Trophoblast cell (in vitro differentiated cells and primary cell): Measurements from ENCODE around the gene F11R.
"Not testable (repeated sequence)": the region's sequence is repeated elsewhere in the genome, so short reads cannot be mapped to it uniquely, and the experiment has no call there.

Experiments
- DNase-seq, 2 donors: peaks; one replicate each; pipeline ENCODE4 v3.0.0-alpha.2; 2016
- H2AFZ ChIP-seq: 2 replicates; pipeline ENCODE4 v1.6.1; 2013; ENCODE audit warnings: low read length, moderate library complexity, mild to moderate bottlenecking; ENCODE audit not compliant: insufficient read depth, poor library complexity
- H2AK5ac ChIP-seq: 2 replicates; pipeline ENCODE4 v1.6.1; 2013; ENCODE audit warnings: mild to moderate bottlenecking, low read length
- H2BK120ac ChIP-seq: 2 replicates; pipeline ENCODE4 v1.6.1; 2013; ENCODE audit warnings: low read length, mild to moderate bottlenecking, moderate library complexity; ENCODE audit not compliant: insufficient read depth, poor library complexity
- H2BK12ac ChIP-seq: 2 replicates; pipeline ENCODE4 v1.6.1; 2013; ENCODE audit warnings: mild to moderate bottlenecking, low read length, moderate library complexity
- H2BK5ac ChIP-seq: 2 replicates; pipeline ENCODE4 v1.6.1; 2013; ENCODE audit warnings: low read length, low read depth, moderate library complexity, mild to moderate bottlenecking; ENCODE audit not compliant: poor library complexity
- H3K14ac ChIP-seq: 2 replicates; pipeline ENCODE4 v1.6.1; 2013; ENCODE audit warnings: mild to moderate bottlenecking, low read length
- H3K18ac ChIP-seq: 2 replicates; pipeline ENCODE4 v1.6.1; 2013; ENCODE audit warnings: mild to moderate bottlenecking, low read length
- H3K23ac ChIP-seq: 2 replicates; pipeline ENCODE4 v1.6.1; 2013; ENCODE audit warnings: low read length
- H3K27ac ChIP-seq: 2 replicates; pipeline ENCODE4 v1.5.1; 2013; ENCODE audit warnings: low read depth, mild to moderate bottlenecking, inconsistent platforms, low read length, moderate library complexity
- H3K27me3 ChIP-seq: 2 replicates; pipeline ENCODE4 v1.6.1; 2013; ENCODE audit warnings: inconsistent platforms, mild to moderate bottlenecking, low read length, moderate library complexity; ENCODE audit not compliant: insufficient read depth
- H3K36me3 ChIP-seq, 2 experiments: 1 replicate in 1 of 2; 2 replicates in 1 of 2; pipeline ENCODE4 v1.6.1; 2013; ENCODE audit warnings: low read length in 2 of 2, mild to moderate bottlenecking in 2 of 2, moderate library complexity in 1 of 2; ENCODE audit not compliant: insufficient read depth in 2 of 2, control insufficient read depth in 1 of 2
- H3K4ac ChIP-seq: 2 replicates; pipeline ENCODE4 v1.6.1; 2013; ENCODE audit warnings: low read depth, mild to moderate bottlenecking, low read length, moderate library complexity
- H3K4me1 ChIP-seq, 2 experiments: 1 replicate in 1 of 2; 2 replicates in 1 of 2; pipeline ENCODE4 v1.6.1; 2013; ENCODE audit warnings: low read length in 2 of 2, mild to moderate bottlenecking in 2 of 2, moderate library complexity in 1 of 2; ENCODE audit not compliant: insufficient read depth in 2 of 2, control insufficient read depth in 1 of 2
- H3K4me2 ChIP-seq: 2 replicates; pipeline ENCODE4 v1.6.1; 2013; ENCODE audit warnings: inconsistent platforms, mild to moderate bottlenecking, low read length, moderate library complexity
- H3K4me3 ChIP-seq: 2 replicates; pipeline ENCODE4 v1.5.1; 2013; ENCODE audit warnings: mild to moderate bottlenecking, low read depth, low read length, inconsistent platforms
- H3K79me1 ChIP-seq: one replicate; pipeline ENCODE4 v1.6.1; 2013; ENCODE audit warnings: low read length
- H3K79me2 ChIP-seq: 2 replicates; pipeline ENCODE4 v1.6.1; 2013; ENCODE audit warnings: low read length, mild to moderate bottlenecking; ENCODE audit not compliant: control insufficient read depth, insufficient read depth, poor library complexity
- H3K9ac ChIP-seq: 2 replicates; pipeline ENCODE4 v1.6.1; 2013; ENCODE audit warnings: mild to moderate bottlenecking, low read length
- H3K9me3 ChIP-seq: 2 replicates; pipeline ENCODE4 v1.6.1; 2013; ENCODE audit warnings: low read depth, mild to moderate bottlenecking, control low read depth, inconsistent platforms, low read length; ENCODE audit not compliant: insufficient read depth
- H4K12ac ChIP-seq: 2 replicates; pipeline ENCODE4 v1.6.1; 2013; ENCODE audit warnings: low read depth, mild to moderate bottlenecking, low read length, moderate library complexity
- H4K8ac ChIP-seq: 2 replicates; pipeline ENCODE4 v1.6.1; 2013; ENCODE audit warnings: low read depth, mild to moderate bottlenecking, low read length, moderate library complexity
- H4K91ac ChIP-seq: one replicate; pipeline ENCODE4 v1.6.1; 2013; ENCODE audit warnings: low read depth, mild to moderate bottlenecking, low read length, moderate library complexity
- WGBS: extraction: QIAGEN DNeasy Blood & Tissue Kit; methylation state at CpG from one replicate; pipeline ENCODE4 v1.1.7; 2013; ENCODE audit warnings: missing lambda C conversion rate; ENCODE audit not compliant: insufficient read length, insufficient coverage; ENCODE audit errors: extremely low coverage; 5-methylcytosine and 5-hydroxymethylcytosine counted together

Gene F11R

GRCh38 chr1:161016683-161017082 is 4.3 kb downstream of the F11R start:
- H3K36me3 ChIP-seq, H3K4me3 ChIP-seq, H4K8ac ChIP-seq, H4K91ac ChIP-seq, H2AK5ac ChIP-seq, H3K14ac ChIP-seq, H4K12ac ChIP-seq, H3K23ac ChIP-seq, H3K27me3 ChIP-seq, H2BK12ac ChIP-seq, H3K9me3 ChIP-seq, H3K4ac ChIP-seq, H2AFZ ChIP-seq, H2BK120ac ChIP-seq, H3K9ac ChIP-seq, H2BK5ac ChIP-seq, H3K18ac ChIP-seq, H3K4me2 ChIP-seq: not testable (repeated sequence)
- peak overlapping the region; percentile 73 for H3K27ac ChIP-seq
- no CpG with 5 or more reads among the region's 1 CpG for WGBS
- peaks cover 30 to 31% of the 10 kb centered on the region in 2 experiments for H3K4me1 ChIP-seq
- H3K79me1 ChIP-seq, result peaks cover 43% of the 10 kb centered on the region
- H3K79me2 ChIP-seq, result peaks cover 29% of the 10 kb centered on the region
- peak; percentile 64 to 87 for DNase-seq

DNA sequence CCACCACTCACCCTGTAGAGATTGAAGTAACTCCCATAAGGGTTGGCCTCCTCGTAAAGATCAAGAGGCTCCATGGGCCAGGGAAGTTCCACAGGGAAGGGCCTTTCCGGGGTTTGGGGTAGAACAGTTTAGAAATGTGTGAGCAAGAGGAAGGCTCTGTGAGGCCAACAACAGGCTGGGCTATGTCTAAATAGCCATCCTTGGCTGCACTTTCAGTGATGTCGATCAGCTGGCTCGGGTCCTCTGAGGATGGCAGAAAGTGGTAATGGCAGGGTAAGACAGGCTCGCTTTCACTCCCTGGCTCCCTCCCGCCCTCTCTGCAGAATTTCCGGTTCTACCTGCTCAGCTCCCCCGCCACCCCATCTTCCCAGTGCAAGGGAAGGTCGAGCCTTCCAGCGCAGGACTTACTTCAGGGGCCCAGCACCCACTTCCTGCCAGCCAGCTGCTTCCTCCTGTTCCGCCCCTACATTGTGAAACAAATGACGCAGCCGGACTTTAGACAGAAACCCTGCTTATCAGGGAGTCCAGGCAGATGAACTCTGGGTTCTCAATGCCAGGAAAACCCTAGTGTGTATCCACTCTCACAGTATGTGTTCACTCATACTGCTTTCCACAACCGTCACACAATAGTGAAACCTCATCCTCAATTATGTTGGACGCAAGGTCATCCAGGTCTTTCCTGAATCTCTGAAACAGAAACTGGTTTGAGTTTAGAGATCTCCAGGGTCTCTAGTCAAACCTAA is 7.3 kb downstream of the F11R start:
- peak overlapping the region; percentile 75 for H3K14ac ChIP-seq
- H3K9ac ChIP-seq, result no peak overlapping the region
- no CpG with 5 or more reads among the region's 15 CpGs for WGBS

GRCh38 chr1:161013131-161013487 is 7.8 kb downstream of the F11R start:
- Histone ChIP-seq H3K18ac (peak overlapping the region; percentile 47), H3K79me2 (peaks cover 16% of the 10 kb centered on the region), H3K4me2 (peak overlapping the region; percentile 38), H3K79me1 (peaks cover 23% of the 10 kb centered on the region), H3K4ac (peak overlapping the region; percentile 59), H4K91ac (peak overlapping the region; percentile 91), H3K27me3 (no peaks in the 10 kb centered on the region), H2BK12ac (peak overlapping the region; percentile 44), H4K8ac (peak overlapping the region; percentile 61), H3K27ac (peak overlapping the region; percentile 93), H3K23ac (no peak overlapping the region), H2AK5ac (no peak overlapping the region), H4K12ac (no peak overlapping the region), H3K9ac (no peak overlapping the region), H3K36me3 (peaks cover 0 to 3% of the 10 kb centered on the region in 2 experiments), H2BK120ac (peak overlapping the region; percentile 62), H2BK5ac (peak overlapping the region; percentile 90), H3K4me1 (peaks cover 33 to 36% of the 10 kb centered on the region in 2 experiments), H3K9me3 (no peaks in the 10 kb centered on the region), H2AFZ (no peak overlapping the region), H3K14ac (peak overlapping the region; percentile 75), H3K4me3 (no peak overlapping the region)
- DNase-seq, result peak in 1 of 2 donors; percentile 19

More for the DNA sequence above, 7.3 kb downstream of the F11R start:
- no peak overlapping the region for H2AK5ac ChIP-seq
- H3K27me3 ChIP-seq, result no peaks in the 10 kb centered on the region
- peak overlapping the region; percentile 93 for H3K27ac ChIP-seq
- H3K36me3 ChIP-seq, result peaks cover 0 to 3% of the 10 kb centered on the region in 2 experiments
- H3K79me2 ChIP-seq, result peaks cover 18% of the 10 kb centered on the region
- H3K4me2 ChIP-seq, result peak overlapping the region; percentile 38
- peak overlapping the region; percentile 90 for H2BK5ac ChIP-seq
- H3K4ac ChIP-seq, result peak overlapping the region; percentile 59
- peak overlapping the region; percentile 91 for H4K91ac ChIP-seq
- H2AFZ ChIP-seq, result no peak overlapping the region
- peak overlapping the region; percentile 44 for H2BK12ac ChIP-seq
- H3K18ac ChIP-seq, result peak overlapping the region; percentile 47
- no peaks in the 10 kb centered on the region for H3K9me3 ChIP-seq
- peak overlapping the region; percentile 62 for H2BK120ac ChIP-seq
- no peak overlapping the region for H3K23ac ChIP-seq
- H3K79me1 ChIP-seq, result peaks cover 24% of the 10 kb centered on the region
- H4K12ac ChIP-seq, result no peak overlapping the region
- no peak overlapping the region for H3K4me3 ChIP-seq
- DNase-seq, result peak; percentile 87 to 88
- peaks cover 34 to 36% of the 10 kb centered on the region in 2 experiments for H3K4me1 ChIP-seq
- peak overlapping the region; percentile 61 for H4K8ac ChIP-seq

DNA sequence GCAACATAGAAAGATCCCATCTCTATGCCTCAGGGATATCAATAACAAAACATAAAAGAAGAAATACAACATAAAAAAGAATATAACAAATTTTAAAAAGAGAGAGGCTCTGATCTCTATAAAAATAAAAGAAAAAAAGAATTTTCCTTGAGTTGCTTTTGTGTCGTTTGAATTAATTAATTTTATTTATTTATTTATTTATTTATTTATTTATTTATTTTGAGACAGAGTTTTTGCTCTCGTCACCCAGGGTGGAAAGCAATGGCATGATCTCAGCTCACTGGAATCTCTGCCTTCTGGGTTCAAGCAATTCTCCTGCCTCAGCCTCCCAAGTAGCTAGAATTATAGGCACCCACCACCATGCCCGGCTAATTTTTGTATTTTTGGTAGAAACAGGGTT is 8.5 kb downstream of the F11R start:
- Histone ChIP-seq H4K91ac (no peak overlapping the region), H3K4me1 (peaks cover 32 to 35% of the 10 kb centered on the region in 2 experiments), H2BK5ac (peak overlapping the region; percentile 49), H2BK120ac (no peak overlapping the region), H3K27me3 (no peaks in the 10 kb centered on the region), H3K36me3 (peaks cover 0 to 1% of the 10 kb centered on the region in 2 experiments), H3K79me2 (peaks cover 14% of the 10 kb centered on the region), H3K27ac (peak overlapping the region; percentile 93), H3K4me2 (no peak overlapping the region), H2BK12ac (no peak overlapping the region), H3K4ac (peak overlapping the region; percentile 59), H3K23ac (no peak overlapping the region), H4K12ac (no peak overlapping the region), H4K8ac (no peak overlapping the region), H3K14ac (no peak overlapping the region), H2AK5ac (no peak overlapping the region), H2AFZ (no peak overlapping the region), H3K4me3 (no peak overlapping the region), H3K79me1 (peaks cover 26% of the 10 kb centered on the region), H3K9ac (no peak overlapping the region), H3K18ac (no peak overlapping the region), H3K9me3 (no peaks in the 10 kb centered on the region)
- no peak for DNase-seq
- no CpG with 5 or more reads among the region's 3 CpGs for WGBS
